Measurements from ENCODE around the gene PLEKHO1.

PLEKHO1 gene

DNA sequence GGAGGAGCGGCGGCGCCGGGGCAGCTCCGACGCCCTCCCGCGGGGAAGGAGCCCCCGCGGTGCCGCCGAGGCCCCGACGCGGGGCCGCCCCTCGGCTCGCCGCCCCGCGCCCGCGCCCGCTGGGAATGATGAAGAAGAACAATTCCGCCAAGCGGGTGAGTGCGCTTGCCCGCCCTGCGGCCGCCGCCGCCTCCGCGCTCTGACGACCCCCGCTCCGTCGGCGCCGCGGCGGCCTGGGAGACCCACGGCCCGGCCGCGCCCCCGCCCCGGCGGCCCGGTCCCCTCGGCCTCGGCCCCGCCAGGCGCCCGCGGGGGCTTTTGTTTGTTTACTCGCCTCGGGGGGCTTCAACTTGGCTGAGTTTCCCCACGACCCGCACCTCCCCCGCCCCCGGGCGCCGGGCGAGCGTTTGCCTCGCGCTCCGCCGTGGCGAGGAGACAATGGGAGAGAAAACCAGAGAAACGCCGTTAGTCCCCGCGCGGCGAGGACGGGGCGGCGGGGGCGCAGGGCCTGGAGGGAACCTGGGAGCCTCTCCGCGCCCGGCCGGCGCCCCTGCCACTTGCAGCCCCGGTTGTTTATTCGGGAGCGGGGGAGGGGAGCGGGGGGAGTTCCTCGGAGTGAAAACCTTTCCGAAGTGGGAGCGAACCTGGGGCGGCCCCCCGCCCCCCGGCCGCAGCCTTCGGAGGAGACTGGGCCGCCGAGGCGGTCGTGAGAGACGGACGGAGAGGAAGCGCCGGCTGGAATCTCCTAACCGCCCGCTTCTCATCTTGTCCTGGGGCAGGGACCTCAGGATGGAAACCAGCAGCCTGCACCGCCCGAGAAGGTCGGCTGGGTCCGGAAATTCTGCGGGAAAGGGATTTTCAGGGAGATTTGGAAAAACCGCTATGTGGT is 661 bp downstream of the PLEKHO1 start:
- FAIRE-seq, result no peak

DNA sequence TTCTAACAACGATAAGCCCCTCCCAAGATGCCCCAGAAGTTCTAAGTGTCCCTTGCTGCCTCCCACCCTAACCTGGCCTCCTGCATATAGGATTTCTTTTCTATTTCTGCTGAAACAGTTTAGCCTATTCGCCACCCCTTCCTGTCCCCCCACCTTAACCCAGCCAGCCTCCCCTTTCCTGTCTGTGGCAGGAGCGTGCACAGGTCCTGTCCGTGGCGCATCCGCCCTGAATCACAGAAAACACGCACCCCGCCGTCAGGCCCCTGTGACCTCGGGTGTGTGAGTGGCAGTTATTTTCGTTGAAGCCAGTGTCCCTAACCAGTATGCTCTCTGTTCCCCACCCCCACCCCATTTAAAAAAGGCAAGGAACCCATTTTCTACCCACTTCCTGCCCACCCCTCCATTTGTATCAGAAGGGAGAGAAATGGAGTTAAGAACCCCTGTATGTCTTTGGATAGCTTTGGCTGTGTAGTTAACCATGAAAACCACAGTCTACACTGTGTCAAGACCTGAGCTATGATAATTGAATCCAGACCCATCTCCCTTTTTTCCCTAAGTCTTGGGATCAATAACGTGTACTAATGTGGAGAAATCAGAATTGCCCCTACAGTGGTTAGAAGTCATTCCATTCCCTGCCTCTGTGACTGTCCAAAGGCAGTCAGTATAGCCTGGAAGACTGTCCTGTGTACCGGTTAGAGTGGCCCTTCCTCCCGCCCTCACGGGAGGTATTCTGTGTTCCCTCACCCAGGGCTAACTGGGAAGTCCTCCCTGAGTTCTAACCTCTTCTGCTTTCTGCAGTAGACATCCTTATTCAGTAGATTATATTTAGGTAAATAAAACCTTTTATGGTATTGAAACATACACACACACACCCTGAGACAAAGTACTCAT is 1.8 kb downstream of the PLEKHO1 start:
- FAIRE-seq, result no peak

DNA sequence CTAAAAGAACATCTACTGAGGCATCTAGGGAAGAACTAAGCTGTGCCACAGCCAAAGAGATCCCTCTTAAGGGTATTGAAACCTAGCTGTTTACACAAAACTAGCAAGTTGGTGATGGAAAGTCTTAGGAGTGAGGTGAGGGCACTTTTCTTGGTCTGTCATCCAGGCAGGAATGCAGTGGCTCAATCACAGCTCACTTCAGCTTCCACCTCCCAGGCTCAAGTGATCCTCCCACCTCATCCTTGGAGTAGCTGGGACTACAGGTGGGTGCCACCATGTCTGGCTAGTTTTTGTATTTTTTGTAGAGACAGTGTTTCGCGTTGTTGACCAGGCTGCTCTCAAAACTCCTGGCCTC is 2.4 kb downstream of the PLEKHO1 start:
- FAIRE-seq, result no peak

DNA sequence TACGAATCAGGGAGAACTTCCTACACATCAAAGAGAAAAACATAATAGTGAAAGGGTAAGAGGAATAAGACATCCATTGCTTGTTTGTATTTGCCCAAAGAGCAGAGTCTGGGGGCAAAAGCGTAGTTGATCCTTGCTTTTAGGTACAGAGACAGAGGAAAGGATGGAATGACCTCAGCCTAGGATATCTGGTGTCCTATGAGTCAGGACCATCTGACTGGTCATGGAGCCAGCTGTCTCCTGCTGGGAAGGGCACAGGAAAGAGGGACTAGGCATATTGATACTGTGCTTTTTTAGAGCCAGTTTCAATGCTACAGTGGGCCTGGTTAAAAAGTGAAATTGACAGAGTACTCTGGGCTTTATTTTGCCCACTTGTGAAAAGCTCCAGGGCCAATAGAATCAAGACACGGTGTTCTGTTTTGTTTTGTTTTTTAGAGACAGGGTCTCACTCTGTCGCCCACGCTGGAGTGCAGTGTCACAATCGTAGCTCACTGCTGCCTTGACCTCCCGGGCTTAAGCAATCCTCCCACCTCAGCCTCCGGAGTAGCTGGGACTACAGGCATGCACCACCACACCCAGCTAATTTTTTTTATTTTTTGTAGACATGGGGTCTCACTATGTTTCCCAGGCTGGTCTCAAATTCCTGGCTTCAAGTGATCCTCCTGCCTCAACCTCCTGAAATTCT is 3.2 kb downstream of the PLEKHO1 start:
- FAIRE-seq, result no peak

DNA sequence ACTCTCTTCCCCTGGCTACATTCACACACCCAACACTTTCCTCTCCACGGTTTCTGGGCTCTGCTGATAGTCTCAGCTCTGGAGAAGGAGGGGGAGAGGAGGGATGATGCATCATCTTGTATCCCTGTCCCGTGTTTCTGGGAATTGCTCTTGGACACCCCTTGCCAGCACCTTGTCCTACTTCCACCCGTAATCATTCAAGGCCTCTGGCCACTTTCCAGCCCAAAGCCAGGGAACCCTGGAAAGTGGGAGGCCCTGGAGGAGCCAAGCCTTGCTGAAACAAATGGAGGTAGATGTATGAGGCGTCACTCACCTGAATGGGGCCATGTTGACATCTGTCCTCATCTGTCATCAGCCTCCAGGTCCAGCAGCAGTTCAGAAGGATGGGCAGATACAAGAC is 4.4 kb downstream of the PLEKHO1 start:
- FAIRE-seq, result no peak

DNA sequence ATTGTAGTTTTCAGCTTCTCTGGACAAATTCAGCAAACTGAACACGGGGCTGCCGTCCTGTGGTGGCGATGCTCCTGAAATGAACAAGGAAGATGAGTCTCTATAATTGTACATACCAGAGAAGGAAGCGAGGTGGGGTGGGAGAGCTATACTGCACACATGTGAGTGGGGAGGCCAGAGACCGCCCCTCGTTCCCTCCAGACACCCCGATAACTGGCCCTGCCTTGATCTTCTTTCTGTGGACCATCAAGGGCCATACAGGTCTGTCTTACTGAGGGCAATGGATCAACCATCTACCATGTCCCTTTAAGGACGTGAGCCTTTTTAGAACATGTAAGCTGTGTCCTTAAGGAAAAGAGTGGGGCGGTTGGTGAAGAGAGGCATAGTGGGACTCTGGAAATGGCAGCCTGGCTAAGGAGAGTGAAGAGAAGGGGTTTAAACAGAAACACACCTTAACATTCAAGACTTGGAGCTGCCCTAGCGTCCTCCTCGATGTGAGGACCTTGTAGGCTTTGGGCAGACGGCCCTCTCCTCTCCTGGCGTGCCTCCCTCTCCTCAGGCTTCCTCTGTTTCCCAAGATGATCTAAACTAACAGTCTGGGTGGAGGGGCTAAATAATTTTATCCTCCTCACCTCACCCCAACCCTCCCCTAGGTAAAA is 5.8 kb downstream of the PLEKHO1 start:
- no peak for FAIRE-seq

DNA sequence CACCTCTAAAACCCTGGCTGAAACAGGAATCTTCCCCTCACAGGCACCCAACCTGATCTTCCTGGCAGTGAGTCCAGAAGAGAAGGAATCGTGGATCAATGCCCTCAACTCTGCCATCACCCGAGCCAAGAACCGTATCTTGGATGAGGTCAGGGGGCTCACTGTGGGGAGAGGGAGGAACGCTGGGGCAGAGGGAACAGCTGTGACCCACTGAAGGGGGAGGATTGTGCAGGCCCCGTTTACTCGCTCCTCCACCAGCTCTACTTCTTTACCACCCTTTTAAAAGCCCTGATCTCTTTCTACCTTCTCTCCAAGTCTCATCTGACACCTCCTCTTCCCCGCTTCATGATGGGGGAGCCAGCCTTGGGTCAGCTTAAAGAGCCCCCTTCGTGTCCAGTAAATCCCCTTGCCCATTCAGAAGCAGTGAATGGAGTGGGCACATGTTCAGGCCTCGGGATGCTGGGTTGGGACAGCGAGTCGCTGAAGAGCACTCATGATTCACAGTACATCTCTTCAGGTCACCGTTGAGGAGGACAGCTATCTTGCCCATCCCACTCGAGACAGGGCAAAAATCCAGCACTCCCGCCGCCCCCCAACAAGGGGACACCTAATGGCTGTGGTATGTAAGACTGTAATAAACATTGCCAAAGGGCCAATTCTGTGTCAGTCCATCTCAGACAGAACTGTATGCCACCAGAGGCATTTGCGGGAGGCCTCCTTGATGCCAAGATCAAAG is 7.3 kb downstream of the PLEKHO1 start:
- FAIRE-seq, result no peak

DNA sequence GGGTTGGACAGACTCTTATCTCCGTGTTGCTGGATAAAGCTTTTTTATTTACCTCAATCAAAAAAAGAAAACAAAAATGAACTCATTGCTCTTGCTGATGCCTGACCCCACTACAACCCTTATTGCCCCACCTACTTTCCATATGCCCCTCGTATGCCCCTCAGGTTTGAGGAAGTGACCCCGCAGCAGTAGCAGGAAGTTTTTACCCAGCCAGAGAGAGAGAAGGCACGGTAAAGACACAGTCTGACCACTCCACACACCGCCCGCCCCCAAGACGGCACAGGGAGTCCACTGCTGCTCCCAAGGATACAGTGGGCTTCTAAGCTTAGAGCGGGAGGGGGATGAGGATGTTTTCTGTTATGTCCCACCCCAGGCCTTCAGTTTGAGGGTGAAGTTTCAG is 9.8 kb downstream of the PLEKHO1 start:
- no peak for FAIRE-seq

DNA sequence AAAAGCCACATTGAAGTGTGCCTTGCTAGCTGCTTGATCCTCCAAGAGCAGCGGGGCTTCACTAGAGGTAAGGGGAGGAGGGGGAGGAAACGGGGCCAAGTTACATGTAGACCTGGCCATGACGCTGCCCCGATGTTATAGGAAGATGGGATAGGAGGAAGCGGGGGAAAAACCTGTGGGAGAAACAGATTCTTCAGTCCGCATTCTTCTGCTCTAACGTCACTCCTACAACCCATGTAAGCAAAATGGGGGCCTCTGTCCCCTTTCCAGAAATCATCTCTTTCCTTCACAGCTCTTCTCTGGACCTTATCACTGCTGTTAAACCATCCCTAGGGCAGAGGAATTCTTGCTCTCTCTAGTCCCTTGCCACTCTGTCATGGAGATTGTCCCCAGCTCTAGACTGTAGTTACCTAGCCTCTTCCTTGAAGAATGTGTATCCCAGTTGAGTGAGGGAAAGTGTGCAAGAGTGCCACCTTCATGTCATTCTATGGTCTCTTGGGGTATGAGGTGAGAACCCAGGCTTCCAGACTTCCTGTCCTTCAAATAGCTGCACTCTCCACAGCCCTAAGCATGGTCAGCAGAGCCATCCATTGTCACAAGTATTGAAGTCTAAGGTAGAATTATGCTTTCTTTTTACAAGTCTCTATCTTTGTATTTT is 11.4 kb downstream of the PLEKHO1 start:
- FAIRE-seq, result no peak

DNA sequence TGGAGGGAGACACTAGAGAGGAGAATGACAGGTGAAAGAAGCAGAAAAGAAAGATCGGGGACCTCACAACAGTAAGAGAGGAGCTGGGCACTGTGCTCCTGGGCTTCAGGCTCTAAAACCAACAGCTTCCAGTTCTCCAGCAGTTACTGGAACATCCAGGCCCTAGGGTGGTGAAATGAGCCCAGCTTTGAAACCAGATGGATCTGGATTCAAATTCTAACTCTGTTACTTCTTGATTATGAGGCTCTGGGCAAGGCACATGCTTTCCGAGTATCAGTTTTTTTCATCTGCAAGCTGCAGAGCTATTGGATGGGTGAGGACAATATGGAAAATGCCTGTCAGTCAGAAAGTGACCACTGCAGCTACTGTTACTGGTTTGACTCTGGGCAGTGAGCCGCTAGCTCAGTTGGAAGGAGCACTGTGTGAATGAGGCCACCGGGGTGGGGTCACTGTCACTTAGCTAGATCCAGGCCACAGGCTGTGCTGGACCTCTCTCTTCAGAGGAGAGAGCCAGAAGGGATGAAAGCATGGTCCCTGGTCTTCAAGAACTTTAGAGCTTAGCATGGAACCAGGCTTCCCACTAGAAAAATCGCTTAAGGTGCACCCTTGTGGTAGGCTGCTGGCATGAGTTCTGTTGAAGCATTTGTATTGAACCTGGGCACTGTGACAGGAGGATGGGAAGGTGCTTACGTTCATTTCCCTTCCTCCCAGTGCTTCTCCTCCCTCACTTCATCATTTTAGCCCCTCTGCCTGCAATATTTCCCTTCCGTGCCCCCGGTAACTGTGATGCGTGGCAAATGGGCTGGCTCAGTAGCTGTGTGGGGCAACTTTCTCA is 12.2 kb downstream of the PLEKHO1 start:
- no peak for FAIRE-seq

DNA sequence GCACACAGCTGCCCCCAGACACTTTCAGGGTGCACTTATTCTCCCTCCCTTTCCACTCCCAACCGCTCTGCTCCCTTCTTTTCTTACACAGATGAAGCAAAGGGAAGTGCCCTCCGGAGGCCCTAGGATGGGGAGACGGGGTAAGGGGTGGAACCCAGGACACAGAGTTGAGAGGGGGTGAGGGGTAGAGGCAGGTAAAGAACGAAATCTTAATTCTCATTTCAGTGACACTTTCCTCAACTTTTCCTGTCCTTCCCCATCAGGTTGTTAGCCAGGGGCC is 12.8 kb downstream of the PLEKHO1 start:
- FAIRE-seq, result no peak

DNA sequence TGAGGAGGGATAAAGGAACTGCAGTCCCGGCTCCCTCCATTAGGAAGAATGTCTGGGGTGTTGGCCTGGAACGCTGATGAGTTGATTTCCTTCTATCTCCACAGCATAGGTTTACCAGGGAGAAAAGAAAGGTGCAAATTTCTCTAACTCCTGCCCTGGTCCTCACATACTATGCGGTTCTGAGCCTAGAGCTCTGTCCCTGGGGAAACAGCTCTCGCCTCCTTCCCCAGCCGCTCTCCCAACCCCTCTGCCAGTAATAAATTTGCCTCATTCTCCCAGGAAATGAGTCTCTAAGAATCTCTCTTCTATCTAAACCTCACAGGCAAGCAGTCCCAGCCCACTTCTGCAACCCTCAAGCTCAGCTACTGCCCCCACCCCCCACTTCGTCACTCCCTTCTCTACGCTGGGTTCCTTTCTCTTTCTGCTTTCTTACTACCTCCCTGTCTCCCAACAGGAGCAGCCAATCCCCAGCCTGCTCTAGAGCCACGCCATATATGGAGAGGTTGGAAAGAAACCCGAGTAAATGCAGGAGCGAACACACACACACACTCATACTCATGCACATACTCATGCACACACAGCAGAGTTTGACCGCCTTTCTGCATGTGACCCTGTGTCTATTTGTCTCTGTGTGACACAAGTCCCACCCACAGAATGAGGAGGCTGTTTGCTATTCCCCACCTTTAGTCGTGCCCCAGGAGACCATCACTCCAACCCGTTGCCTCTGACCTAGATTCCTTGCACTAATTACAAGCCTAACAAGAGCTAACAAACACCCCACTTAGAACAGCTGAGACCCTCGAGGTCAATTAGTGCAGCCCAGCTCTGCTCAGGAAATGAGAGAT is 13.4 kb downstream of the PLEKHO1 start:
- no peak for FAIRE-seq

DNA sequence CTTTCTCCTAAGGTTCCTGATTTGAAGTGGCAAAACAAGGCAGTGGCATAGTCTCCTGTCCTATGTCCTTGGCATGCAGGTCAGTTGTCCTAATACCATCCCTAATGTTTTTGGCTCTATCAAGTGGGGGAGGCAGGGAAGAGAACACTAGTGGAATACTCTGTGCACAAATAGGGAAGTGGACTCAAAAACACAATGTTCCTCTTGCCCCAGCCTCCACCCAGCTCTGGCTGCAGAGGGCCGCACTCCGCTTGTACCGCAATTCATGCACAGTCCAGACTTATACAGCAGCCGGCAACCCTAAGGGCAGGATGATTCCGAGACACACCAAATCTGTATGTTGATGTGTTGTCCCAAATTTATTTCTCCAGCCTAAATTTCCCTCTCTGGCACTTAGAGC is 14.5 kb downstream of the PLEKHO1 start:
- FAIRE-seq, result no peak

DNA sequence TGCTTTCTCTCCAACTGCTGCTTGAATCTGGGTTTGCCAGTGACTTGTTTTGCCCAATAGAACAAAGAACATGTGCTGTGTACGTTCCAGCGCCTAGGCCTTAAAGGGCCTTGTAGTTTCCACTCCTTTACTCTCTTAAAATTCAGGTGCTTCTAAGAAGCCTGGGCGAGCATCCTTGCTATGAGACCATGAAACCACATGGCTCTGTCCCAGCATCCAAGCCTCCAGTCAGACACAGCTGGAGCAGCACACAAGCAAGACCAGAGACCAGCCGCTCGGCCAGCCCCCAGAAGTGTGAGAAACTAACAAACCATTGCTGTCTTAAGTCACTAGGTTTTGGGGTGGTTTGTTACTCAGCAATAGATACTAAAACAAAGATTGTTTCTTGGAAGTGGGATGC is 15.1 kb downstream of the PLEKHO1 start:
- no peak for FAIRE-seq

DNA sequence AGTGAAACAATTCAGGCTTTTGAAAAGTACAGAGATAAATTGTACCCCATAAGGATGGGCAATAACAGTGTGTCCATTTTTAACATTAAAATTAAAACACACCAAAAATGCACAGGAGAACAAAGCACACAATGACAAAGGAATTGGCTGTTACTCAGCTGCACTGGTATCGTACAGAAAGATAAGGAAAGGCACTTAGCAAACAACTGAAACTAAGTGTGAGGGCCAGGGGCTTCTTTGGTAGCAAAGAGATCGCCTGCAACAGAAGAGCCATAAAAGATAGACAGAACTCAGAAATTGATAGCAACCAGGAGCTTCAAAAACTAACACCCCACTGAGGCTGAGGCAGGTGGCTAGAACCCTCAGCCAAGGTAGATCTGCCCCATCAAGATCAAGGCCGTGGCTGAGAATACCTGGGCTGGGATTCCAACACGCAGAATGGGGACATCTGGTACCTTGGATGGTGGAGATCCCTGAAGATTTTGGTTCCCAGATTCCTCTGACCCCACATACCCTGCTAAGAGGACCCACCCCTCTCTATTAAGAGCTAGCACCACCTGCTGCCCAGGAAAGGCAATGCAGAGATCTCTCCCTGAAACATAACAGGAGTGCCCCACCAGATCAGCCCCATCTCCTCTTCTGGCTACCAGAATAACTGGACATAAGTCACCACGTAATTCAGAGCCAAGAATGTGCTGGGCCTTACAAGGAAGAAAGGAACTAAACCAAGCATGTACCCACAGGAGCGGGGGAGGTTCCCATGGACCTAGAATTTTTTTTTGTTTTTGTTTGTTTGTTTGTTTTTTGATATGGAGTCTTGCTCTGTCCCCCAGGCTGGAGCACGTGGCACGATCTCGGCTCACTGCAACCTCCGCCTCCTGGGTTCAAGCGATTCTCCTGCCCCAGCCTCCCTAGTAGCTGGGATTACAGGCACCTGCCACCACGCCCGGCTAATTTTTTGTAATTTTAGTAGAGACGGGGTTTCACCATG is 16.2 kb downstream of the PLEKHO1 start:
- no peak for FAIRE-seq

DNA sequence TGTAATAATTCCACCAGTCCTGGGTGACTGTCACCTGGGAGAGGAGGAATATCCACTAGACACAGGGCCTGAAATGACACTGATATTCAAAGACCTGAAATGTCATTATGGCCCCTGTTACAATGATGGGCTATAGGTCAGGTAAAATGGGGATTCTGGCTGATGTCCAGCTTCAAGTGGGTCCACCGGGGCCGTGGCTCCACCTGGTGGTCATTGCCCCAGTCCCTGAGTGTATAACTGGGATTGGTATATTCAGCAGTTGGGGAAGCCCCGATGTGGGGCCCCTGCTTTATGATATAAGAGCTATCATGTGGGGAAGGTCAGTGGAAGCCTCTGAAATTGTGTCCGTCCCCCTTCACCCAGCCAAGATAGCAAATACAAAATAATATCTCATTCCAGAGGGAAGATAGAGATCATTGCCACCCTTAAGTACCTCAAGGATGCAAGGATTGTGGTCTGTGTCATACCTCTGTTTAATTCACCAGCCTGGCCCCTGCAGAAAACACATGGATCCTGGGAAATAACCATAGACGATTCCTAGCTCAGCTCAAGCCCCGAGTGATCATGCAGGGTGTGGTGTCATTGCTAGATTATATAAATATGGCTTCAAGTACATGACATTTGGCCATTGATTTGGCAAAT is 19.4 kb downstream of the PLEKHO1 start:
- FAIRE-seq, result no peak

DNA sequence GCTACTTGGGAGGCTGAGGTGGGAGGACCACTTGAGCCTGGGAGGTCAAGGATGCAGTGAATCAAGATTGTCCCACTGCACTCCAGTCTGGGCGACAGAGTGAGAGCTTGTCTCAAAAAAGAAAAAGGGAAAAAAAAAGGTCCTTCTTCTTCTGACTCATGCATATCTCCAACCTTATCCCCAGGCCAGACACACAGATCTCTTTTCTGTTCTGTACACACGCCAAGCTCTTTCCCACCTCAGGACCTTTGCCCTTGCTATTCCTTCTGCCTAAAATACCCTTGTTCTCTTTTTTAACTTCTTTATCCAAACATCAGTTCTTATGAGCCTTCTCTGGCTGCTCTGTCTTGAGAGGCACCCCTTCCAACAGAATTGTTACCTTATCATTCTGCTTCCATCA is 22.1 kb downstream of the PLEKHO1 start:
- no peak for FAIRE-seq

DNA sequence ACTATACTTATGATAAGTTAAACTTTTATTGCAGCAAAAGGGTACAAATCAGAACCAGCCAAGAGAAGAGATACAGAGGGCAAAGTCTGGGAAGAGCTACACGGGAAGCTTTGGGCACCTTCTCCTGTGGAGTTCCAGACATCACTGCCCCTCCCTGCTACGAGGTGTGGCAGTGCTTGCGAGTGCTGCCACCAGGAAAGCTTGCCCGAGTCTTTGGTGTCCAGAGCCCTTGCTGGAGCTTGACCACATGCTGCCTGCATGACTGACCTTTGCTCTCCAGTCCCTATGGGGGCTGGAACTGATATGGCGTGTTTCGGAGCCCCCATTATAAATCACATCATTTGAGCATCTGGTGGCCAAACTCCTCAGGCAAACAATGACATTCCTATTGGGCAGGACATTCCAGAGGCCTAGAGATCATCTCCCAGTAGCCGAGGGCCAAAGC is 23.4 kb downstream of the PLEKHO1 start:
- no peak for FAIRE-seq
